ENCODE results near the gene ARL2. TPM values are rescaled to one million over a fixed set of nuclear protein-coding genes. Genes with fewer than 3 reads are reported as not detected.

ARL2 gene
- 91.7 and 103 TPM in 2 replicates for total RNA-seq (2022)
- percentile 67 among the genes with signal in this experiment for Bru-seq, nascent RNA
- BruChase-seq, experiment 1, labeled RNA remaining after a 2-hour chase, result percentile 76 among the genes with signal in this experiment
- percentile 92 among the genes with signal in this experiment for BruChase-seq, experiment 2, labeled RNA remaining after a 6-hour chase
- long read RNA-seq, transcript ARL2-206 (4 exons, 795 nt), result minor isoform, 11 of 271 reads
- long read RNA-seq, transcript ARL2-202 (3 exons, 1,228 nt), result minor isoform, 9 of 271 reads
- long read RNA-seq, transcript ARL2-204 (6 exons, 830 nt), result minor isoform, 7 of 271 reads
- long read RNA-seq, transcript ARL2-201 (5 exons, 979 nt), result major isoform, 237 of 271 reads
- long read RNA-seq, partial matches to known transcripts, result 1 of 271 reads
- long read RNA-seq, other reads (novel, unspliced or antisense), result 4 of 271 reads

- Histone ChIP-seq H3K4me1 (peaks cover 16% of the 10 kb centered on the region), H3K36me3 (ENCODE audit: control insufficient read depth, insufficient read depth, low read length) (peaks cover 4% of the 10 kb centered on the region; the same call in 1 of the 2 replicates), H3K27me3 (replicated peaks; ENCODE audit: control insufficient read depth, insufficient read depth, low read length) (no peaks in the 10 kb centered on the region), H3K4me3 (ENCODE audit: low read depth, low read length) (peak within 1 kb of the TSS; percentile 62), H3K9me3 (no peaks in the 10 kb centered on the region)
- H3K27me3 Mint-ChIP-seq (ENCODE audit: insufficient read depth, unreplicated experiment), result no peaks in the 10 kb centered on the region
- H3K4me1 Mint-ChIP-seq (ENCODE audit: low read depth, unreplicated experiment), result peaks cover 22% of the 10 kb centered on the region
- peaks cover 25% of the 10 kb centered on the region for H3K36me3 Mint-ChIP-seq (ENCODE audit: insufficient read depth, unreplicated experiment)
- no TSS peak for BruUV-seq (replicated peaks)
- H3K27ac Mint-ChIP-seq (ENCODE audit: unreplicated experiment), result peak within 1 kb of the TSS; percentile 90
- peak; percentile 71 to 93 for TF ChIP-seq CTCF (IDR thresholded peaks at IDR 0.05; ENCODE audit: insufficient read depth in 1 of 2, low read depth in 1 of 2, low read length in 1 of 2, severe bottlenecking in 1 of 2, unreplicated experiment in 1 of 2)
- DNase-seq, result peak; percentile 95 to 96
- H3K4me3 Mint-ChIP-seq (ENCODE audit: unreplicated experiment), result peak within 1 kb of the TSS; percentile 83
- H3K9me3 Mint-ChIP-seq (ENCODE audit: unreplicated experiment), result no peaks in the 10 kb centered on the region
- POLR2A ChIA-PET, result interaction anchor here (0.9 to 1.0 kb wide), 2 partner anchors 97 to 108 kb away, joined by 3 to 5 read pairs; partner anchors contain the start of genes FAU, MRPL49 and TM7SF2
- CTCF ChIA-PET, result interaction anchor here (0.5 to 2.4 kb wide), 21 partner anchors 11 to 829 kb away, joined by 3 to 12 read pairs (median 4); partner anchors contain the start of genes CDC42BPG, PPP2R5B, SAC3D1 and SF1
- intact Hi-C loops (cut with micrococcal nuclease; ENCODE audit: unreplicated experiment), result loop anchor here (1.0 to 2.0 kb wide), 8 partner anchors 13 to 167 kb away; partner anchors contain the start of genes PPP2R5B, SNX15 and ZNHIT2
These were observed at the start of gene ARL2 for GRCh38 chr11:65013888-65014725. ARL2 (plus strand) TSS chr11:65014160; CDS start chr11:65014208, 48 bp downstream.

- intact Hi-C loops (cut with micrococcal nuclease; ENCODE audit: unreplicated experiment), result no loop called here
- H3K27me3 ChIP-seq (replicated peaks; ENCODE audit: control insufficient read depth, insufficient read depth, low read length), result no peaks in the 10 kb centered on the region
- H3K4me3 ChIP-seq (ENCODE audit: low read depth, low read length), result no peak overlapping the region
- no peak for DNase-seq
- H3K4me1 Mint-ChIP-seq (ENCODE audit: low read depth, unreplicated experiment), result no peaks in the 10 kb centered on the region
- TF ChIP-seq CTCF (IDR thresholded peaks at IDR 0.05; ENCODE audit: insufficient read depth in 1 of 2, low read depth in 1 of 2, low read length in 1 of 2, severe bottlenecking in 1 of 2, unreplicated experiment in 1 of 2), result no peak
- no peaks in the 10 kb centered on the region for H3K36me3 ChIP-seq (ENCODE audit: control insufficient read depth, insufficient read depth, low read length)
- CTCF ChIA-PET, result no interaction called here
- no peak overlapping the region for H3K4me3 Mint-ChIP-seq (ENCODE audit: unreplicated experiment)
- H3K27me3 Mint-ChIP-seq (ENCODE audit: insufficient read depth, unreplicated experiment), result no peaks in the 10 kb centered on the region
- H3K27ac Mint-ChIP-seq (ENCODE audit: unreplicated experiment), result no peak overlapping the region
- BruUV-seq (replicated peaks), result no TSS peak
- no peaks in the 10 kb centered on the region for H3K36me3 Mint-ChIP-seq (ENCODE audit: insufficient read depth, unreplicated experiment)
- 0 out of 2 replicates have a peak, but pooled peaks cover 4% of the 10 kb centered on the region for H3K4me1 ChIP-seq
- POLR2A ChIA-PET, result no interaction called here
- no peaks in the 10 kb centered on the region for H3K9me3 ChIP-seq
- H3K9me3 Mint-ChIP-seq (ENCODE audit: unreplicated experiment), result no peaks in the 10 kb centered on the region
These were observed 46.6 kb upstream of the ARL2 start for GRCh38 chr11:64967375-64967774.

GRCh38 chr11:64969209-64969608 is 44.8 kb upstream of the ARL2 start:
- BruUV-seq (replicated peaks), result no TSS peak

More at GRCh38 chr11:64969209-64969608, 44.8 kb upstream of the ARL2 start:
- H3K27me3 Mint-ChIP-seq (ENCODE audit: insufficient read depth, unreplicated experiment), result no peaks in the 10 kb centered on the region
- H3K27ac Mint-ChIP-seq (ENCODE audit: unreplicated experiment), result no peak overlapping the region
- CTCF ChIA-PET, result interaction anchor here (0.6 to 0.7 kb wide), 2 partner anchors 45 to 50 kb away, joined by 4 read pairs; no protein-coding TSS in a partner anchor
- no peak for DNase-seq
- H3K4me3 Mint-ChIP-seq (ENCODE audit: unreplicated experiment), result no peak overlapping the region
- no peaks in the 10 kb centered on the region for H3K36me3 Mint-ChIP-seq (ENCODE audit: insufficient read depth, unreplicated experiment)
- no peaks in the 10 kb centered on the region for H3K36me3 ChIP-seq (ENCODE audit: control insufficient read depth, insufficient read depth, low read length)
- intact Hi-C loops (cut with micrococcal nuclease; ENCODE audit: unreplicated experiment), result no loop called here
- H3K4me1 Mint-ChIP-seq (ENCODE audit: low read depth, unreplicated experiment), result no peaks in the 10 kb centered on the region
- no peak for TF ChIP-seq CTCF (IDR thresholded peaks at IDR 0.05; ENCODE audit: insufficient read depth in 1 of 2, low read depth in 1 of 2, low read length in 1 of 2, severe bottlenecking in 1 of 2, unreplicated experiment in 1 of 2)
- H3K4me3 ChIP-seq (ENCODE audit: low read depth, low read length), result no peak overlapping the region
- 0 out of 2 replicates have a peak, but pooled peaks cover 4% of the 10 kb centered on the region for H3K4me1 ChIP-seq
- POLR2A ChIA-PET, result interaction anchor here (0.7 kb wide), 1 partner anchor 228 kb away, joined by 5 read pairs; no protein-coding TSS in a partner anchor
- no peaks in the 10 kb centered on the region for H3K27me3 ChIP-seq (replicated peaks; ENCODE audit: control insufficient read depth, insufficient read depth, low read length)
- no peaks in the 10 kb centered on the region for H3K9me3 ChIP-seq
- no peaks in the 10 kb centered on the region for H3K9me3 Mint-ChIP-seq (ENCODE audit: unreplicated experiment)

All from Caco-2 (cell line).